Fibroblast of mammary gland (primary cell): ENCODE measurements around the gene TRIOBP.

ENCODE experiments used
- DNase-seq: peaks from one replicate; pipeline ENCODE4 v3.0.0-alpha.2; 2010; ENCODE audit warnings: low read depth
- H3K4me3 ChIP-seq: 2 replicates; pipeline ENCODE4 v1.5.1; 2011; ENCODE audit warnings: low read depth, mild to moderate bottlenecking, low read length, moderate library complexity; ENCODE audit not compliant: control insufficient read depth
- TF ChIP-seq, protein P1 (sequence below): conservative IDR thresholded peaks from 2 replicates; pipeline ENCODE4 v1.5.1; 2011; ENCODE audit warnings: low read depth, low read length, inconsistent platforms; ENCODE audit not compliant: control insufficient read depth, insufficient read depth

Gene TRIOBP

DNA sequence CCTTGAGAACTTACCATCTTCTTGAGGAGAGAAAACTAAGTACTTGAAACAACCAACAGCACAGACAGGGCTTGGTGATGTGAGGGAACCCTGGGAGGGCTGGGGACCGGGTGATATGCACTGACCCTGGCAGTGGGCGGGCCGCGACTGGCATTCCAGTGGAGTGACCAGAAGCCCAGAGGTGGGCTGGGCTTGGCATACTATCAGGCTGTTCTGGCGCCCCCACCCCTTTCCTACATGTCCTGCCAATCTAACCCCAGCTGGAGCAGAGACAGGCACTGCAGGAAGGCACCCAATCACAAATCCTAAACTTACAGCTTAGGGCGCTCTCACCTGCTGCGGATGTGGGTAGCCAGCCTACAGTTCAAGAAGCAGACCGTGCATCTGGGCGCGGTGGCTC is 56.9 kb downstream of the TRIOBP start:
- DNase-seq, result no peak
- TF ChIP-seq, protein P1, sequence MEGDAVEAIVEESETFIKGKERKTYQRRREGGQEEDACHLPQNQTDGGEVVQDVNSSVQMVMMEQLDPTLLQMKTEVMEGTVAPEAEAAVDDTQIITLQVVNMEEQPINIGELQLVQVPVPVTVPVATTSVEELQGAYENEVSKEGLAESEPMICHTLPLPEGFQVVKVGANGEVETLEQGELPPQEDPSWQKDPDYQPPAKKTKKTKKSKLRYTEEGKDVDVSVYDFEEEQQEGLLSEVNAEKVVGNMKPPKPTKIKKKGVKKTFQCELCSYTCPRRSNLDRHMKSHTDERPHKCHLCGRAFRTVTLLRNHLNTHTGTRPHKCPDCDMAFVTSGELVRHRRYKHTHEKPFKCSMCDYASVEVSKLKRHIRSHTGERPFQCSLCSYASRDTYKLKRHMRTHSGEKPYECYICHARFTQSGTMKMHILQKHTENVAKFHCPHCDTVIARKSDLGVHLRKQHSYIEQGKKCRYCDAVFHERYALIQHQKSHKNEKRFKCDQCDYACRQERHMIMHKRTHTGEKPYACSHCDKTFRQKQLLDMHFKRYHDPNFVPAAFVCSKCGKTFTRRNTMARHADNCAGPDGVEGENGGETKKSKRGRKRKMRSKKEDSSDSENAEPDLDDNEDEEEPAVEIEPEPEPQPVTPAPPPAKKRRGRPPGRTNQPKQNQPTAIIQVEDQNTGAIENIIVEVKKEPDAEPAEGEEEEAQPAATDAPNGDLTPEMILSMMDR, result no peak
- no peak overlapping the region for H3K4me3 ChIP-seq

DNA sequence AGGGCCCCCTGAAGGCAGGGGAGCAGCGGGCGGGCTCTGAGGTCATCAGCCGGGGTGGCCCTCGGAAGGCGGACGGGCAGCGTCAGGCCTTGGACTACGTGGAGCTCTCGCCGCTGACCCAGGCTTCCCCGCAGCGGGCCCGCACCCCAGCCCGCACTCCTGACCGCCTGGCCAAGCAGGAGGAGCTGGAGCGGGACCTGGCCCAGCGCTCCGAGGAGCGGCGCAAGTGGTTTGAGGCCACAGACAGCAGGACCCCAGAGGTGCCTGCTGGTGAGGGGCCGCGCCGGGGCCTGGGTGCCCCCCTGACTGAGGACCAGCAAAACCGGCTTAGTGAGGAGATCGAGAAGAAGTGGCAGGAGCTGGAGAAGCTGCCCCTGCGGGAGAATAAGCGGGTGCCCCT is 60.8 kb downstream of the TRIOBP start:
- TF ChIP-seq, protein P1, result no peak
- H3K4me3 ChIP-seq, result no peak overlapping the region
- DNase-seq, result no peak

DNA sequence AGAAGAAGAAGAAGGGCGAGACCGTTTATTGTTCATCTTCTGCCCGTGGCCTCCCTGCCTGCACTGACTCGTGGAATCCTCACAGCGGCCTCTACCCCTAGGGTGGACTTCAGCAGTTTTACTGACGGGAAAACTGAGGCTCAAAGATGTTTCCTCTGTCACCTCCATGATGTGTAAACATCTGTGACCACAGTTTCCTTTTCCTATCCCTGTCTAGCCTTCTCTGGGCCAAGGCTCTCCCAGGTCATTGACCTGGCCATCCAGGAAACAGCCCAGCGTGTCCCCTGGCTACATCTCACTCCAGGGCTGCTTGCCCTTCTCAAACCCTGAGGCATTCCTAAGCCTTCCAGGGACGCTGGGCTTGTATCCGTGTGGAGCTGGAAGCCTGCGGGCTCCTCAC is 61.8 kb downstream of the TRIOBP start:
- TF ChIP-seq, protein P1, result no peak
- no peak overlapping the region for H3K4me3 ChIP-seq
- DNase-seq, result no peak

DNA sequence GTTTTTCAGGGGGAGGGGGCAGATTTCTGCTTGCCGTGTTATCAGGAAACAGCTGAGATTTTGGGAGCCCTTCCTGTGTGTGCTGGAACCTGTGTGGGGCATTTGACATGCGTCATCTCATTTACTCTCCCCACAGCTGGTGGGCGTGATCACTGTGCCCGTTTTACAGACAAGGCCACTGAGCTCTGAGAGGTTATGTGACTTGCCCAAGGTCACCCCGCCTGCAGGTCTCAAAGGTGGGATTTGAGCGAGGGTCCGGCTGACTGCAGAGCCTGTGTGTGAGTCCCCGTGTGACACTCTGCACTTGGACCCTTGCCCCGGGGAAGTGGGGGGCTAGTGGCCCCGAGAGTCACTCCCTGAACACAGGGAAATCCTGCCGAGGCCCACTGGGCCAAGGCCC is 62.4 kb downstream of the TRIOBP start:
- TF ChIP-seq, protein P1, result no peak
- H3K4me3 ChIP-seq, result no peak overlapping the region
- DNase-seq, result no peak

DNA sequence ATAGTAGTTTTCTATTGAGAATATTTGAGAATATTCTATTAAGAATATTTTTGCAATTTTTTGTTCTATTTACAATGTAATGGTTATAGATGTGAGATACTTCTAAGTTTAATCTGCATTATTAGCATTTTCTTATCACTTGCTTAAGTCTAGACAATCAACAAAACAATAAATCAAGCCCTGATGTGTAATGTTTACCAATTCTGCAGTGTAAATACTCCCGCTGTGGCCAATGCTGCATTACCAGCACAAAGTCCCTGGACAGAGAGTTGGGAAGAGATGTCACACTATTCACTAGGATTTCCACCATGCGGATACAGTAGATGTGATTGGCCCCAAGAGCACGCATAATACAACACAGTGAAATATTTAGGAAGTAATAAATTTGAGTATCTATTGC is 63.3 kb downstream of the TRIOBP start:
- TF ChIP-seq, protein P1, result no peak
- no peak overlapping the region for H3K4me3 ChIP-seq
- no peak for DNase-seq

DNA sequence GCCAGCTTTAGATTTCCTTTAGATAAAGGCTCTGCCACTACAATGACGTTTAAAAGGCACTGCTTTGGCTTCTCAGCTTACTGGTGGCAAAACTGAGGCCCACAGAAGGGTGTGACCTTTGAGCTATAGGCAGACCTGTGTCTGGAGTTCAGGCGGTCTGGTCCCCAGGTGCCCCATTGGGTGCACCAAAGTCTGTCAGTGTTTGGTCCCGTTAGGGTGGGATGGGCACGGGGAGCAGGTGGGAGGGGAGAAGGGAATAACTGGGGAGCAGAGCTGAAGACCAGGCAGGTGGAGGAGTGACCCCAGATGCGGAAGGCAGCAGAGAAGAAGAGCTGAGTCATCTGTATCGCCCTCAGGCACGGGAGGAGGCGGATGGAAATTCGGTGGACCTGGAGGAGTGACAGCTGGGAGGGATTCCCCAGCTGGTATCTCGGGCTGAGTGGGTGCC is 65.6 kb downstream of the TRIOBP start:
- DNase-seq, result no peak
- TF ChIP-seq, protein P1, result no peak
- H3K4me3 ChIP-seq, result no peak overlapping the region

DNA sequence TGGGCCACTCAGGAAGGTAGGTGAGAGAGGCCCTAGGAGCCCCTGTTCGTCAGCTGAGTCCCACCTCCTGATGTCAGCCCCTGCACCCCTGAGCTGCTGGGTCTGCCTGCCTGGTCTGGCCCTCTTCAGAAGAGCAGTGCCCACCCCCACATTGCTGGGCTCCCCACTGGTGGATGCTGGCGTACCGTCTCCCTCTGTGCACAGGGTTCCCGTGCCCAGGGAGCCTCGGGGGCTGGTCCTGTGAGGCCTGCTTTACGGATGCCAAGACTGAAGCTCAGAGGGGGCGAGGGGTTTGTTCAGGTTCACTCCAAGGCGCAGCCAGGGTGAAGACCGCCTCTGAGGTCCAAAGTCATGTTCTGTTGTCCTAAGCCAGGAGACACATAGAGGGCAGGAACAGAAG is 66.2 kb downstream of the TRIOBP start:
- H3K4me3 ChIP-seq, result no peak overlapping the region
- TF ChIP-seq, protein P1, result no peak
- no peak for DNase-seq
